Measurements from ENCODE around the gene FCN2.

GRCh38 chr9:134889386-134890154 is 9.0 kb downstream of the FCN2 start:
- TF ChIP-seq, protein P1, sequence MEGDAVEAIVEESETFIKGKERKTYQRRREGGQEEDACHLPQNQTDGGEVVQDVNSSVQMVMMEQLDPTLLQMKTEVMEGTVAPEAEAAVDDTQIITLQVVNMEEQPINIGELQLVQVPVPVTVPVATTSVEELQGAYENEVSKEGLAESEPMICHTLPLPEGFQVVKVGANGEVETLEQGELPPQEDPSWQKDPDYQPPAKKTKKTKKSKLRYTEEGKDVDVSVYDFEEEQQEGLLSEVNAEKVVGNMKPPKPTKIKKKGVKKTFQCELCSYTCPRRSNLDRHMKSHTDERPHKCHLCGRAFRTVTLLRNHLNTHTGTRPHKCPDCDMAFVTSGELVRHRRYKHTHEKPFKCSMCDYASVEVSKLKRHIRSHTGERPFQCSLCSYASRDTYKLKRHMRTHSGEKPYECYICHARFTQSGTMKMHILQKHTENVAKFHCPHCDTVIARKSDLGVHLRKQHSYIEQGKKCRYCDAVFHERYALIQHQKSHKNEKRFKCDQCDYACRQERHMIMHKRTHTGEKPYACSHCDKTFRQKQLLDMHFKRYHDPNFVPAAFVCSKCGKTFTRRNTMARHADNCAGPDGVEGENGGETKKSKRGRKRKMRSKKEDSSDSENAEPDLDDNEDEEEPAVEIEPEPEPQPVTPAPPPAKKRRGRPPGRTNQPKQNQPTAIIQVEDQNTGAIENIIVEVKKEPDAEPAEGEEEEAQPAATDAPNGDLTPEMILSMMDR (conservative IDR thresholded peaks at IDR 0.05; ENCODE audit: low read length), result no peak
- no peak for TF ChIP-seq EZH2phosphoT487 (IDR thresholded peaks at IDR 0.05; ENCODE audit: borderline replicate concordance, low read depth, low read length)

Data from OCI-LY7 (cell line).